GM21515 (cell line): Measurements from ENCODE around the gene NBEA.
"Not testable (repeated sequence)": the region's sequence is repeated elsewhere in the genome, so short reads cannot be mapped to it uniquely, and the experiment has no call there.

ENCODE experiments used
- ATAC-seq: cut with Tn5 transposase; IDR thresholded peaks from one replicate; pipeline ENCODE4 v1.9.1; 2021; ENCODE audit not compliant: unreplicated experiment

NBEA gene

DNA sequence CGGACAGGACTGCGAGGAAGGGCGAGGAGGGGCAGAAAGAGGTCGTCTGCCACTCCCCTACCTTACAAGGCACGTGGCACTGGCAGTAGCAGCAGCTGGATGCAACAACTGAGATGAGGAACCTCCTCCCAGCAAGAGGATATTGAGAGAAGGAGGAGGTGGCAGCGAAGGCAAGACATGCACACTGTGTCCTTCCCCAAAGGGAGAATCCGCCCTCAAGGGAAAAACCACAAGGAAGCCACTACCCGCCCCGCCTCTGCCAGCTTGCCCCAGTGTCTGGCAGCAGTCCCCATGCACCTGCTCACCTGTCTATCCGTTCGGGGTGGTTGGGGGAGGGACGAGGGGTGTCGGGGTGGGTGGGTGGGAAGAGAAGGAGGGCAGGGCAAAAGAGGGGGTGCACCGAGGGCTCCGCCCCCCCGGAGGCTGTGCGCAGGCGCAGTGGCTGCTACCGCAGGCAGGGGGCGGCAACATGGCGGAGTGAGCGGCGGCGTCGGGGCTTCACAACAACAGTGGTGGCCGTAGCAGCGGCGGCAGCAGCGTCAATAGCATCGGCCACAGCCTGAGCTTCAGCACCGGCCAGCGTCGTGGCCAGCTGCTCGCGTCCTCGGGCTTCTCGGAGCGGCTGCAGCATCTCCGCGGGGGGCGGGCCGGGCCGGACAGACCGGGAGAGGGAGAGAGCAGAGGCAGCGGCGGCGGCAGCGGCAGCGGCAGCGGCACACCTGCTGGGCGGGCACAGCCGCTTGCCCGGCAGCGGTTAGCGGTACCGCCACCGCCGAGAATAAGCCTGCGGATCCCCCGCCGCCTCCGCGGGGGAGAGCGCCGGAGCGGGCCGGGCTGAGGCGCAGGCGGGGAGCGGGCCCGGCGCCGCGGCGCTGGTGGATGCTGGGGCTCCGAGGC lies at the start of gene NBEA:
TSS of gene NBEA (plus strand) at position 436 of the 897 bp plus-strand sequence. CDS start 551 bp downstream, outside the sequence.
- peak; percentile 71 for ATAC-seq

DNA sequence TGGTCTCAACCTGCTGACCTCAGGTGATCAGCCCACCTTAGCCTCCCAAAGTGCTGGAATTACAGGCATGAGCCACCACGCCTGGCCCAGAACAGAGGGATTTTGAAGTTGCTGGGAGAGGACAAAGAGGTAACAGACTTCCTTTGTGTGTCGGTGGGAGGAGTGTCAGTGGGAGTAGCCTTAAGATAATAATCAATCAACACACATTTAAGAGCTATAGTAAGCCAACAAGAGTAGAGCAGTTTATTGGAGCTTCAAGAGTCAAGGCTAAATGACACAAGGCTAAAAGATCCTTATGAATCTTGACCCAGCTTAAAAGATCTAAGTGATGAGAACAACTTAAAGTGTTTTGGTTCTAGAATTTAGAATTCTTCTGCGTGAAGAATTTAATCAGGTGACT lies 47.3 kb upstream of the NBEA start:
- no peak for ATAC-seq

- ATAC-seq, result no peak
These were observed 44.9 kb upstream of the NBEA start for GRCh38 chr13:34897220-34897619.

DNA sequence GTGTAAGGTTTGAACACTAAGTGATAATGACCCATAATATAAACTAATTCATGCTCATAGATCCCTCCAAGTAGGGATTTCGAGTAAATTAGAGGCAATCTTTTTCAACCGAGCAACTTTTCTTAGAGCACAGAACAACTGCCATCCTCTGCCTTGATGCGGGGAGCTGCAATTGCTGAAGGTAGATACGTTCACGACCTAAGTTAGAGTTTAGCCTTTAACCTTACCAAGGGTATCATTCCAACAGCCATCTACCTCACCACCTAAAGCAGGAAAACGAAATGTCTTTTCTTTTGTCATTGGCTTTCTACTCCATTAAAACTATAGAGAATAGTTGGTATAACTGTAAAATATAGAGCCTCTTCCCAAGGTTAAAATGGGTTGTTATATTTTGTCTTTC lies 42.2 kb upstream of the NBEA start:
- no peak for ATAC-seq

GRCh38 chr13:34900288-34900739 lies 41.8 kb upstream of the NBEA start:
- no peak for ATAC-seq

DNA sequence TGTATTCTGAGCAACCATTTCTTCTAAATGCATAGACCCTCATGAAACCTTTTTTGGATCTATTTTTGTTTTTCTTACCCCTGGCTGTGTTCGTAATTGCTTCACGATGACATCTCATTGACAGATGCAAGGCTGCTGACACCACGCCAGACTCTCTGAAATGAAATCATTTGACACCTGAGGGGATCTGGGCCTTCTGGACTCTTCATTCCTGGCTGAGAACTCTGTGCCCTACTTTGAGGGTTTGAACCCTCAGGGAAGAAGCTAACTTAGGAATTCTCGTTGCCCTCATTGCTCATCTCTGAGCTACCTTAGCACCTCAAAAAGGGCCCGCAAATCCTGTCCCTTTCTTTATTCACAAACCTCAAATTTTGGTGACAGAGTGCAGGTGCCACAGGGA lies 40.5 kb upstream of the NBEA start:
- ATAC-seq, result no peak

GRCh38 chr13:34911159-34911558 lies 30.9 kb upstream of the NBEA start:
- no peak for ATAC-seq

DNA sequence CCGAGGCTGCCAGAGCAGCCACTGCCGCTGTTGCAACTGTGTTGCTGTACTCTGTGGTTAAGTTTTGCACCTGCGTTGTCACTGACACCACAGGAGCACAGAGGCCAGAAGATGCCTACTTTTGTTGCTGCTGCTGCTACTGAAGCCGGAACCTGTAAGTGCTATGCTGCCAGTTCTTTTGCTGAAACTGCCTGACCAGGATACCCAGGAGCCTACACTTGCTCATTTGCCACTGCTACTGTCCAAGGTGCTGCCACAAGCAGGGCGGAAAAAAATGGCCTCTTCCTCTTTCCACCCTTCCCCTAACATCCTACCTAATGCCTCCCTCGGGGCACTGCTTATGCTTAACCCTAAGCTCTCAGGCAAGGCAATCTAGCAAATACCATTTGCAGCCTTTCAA lies 29.0 kb upstream of the NBEA start:
- no peak for ATAC-seq

GRCh38 chr13:34914416-34914815 lies 27.7 kb upstream of the NBEA start:
- ATAC-seq, result no peak

GRCh38 chr13:34926508-34926907 lies 15.6 kb upstream of the NBEA start:
- no peak for ATAC-seq

- ATAC-seq, result not testable (repeated sequence)
These were observed 13.4 kb upstream of the NBEA start for GRCh38 chr13:34928676-34929075.

DNA sequence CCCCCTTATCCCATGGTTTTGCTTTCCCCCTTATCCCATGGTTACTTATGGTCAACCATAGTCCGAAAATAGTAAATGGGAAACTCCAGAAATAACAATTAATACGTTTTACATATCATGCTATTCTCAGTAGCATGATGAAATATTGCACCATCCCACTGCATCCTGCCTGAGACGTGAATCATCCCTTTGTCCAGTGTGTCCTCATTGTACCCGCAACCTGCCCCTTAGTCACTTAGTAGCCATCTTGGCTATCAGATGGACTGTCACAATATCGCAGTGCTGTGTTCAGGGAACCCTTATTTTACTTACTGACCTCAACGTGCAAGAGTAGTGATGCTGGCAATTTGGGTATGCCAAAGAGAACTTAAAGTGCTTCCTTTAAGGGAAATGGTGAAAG lies 10.5 kb upstream of the NBEA start:
- no peak for ATAC-seq

DNA sequence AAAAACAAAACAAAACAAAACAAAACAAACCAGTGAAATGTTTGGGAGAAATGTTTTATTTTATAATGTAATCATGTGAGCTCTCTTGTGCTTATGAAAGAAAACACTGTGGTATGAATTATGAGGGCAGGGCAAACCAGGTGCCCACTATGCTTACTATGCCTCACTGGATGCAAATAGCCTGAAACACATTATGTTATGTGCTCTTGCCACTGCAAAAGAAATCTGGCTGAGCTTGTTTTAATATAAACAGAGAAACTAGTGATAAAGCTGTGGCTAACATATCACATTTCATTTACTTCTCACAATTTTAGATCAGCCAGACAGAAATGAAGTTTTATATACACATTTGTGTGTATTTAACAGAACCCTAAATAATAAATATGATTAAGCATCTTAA lies 8.7 kb upstream of the NBEA start:
- no peak for ATAC-seq

- no peak for ATAC-seq
These were observed 8.3 kb upstream of the NBEA start for GRCh38 chr13:34933786-34934185.

DNA sequence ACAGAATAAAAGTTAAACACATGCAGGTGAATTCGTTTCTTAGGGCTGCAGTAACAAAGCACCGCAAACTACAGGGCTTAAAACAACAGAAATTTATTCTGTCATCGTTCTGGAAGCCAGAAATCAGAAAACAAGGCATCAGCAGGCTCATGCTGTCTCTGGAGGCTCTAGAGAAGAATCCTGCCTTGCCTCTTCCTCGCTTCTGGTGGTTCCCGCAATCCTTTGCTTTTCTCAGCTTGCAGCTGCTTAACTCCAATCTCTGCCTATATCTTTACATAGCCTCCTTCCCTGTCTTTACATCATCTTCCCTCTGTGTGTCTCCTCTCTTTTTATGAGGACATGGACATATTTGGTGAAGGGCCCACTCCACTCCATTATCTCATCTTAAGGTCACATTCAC lies 6.2 kb upstream of the NBEA start:
- ATAC-seq, result no peak

- ATAC-seq, result no peak
These were observed 2.3 kb upstream of the NBEA start for GRCh38 chr13:34939771-34940170.

GRCh38 chr13:34941436-34941834 lies 635 bp upstream of the NBEA start:
- no peak for ATAC-seq

GRCh38 chr13:34942732-34943435 lies 814 bp downstream of the NBEA start:
- peak; percentile 7 for ATAC-seq

DNA sequence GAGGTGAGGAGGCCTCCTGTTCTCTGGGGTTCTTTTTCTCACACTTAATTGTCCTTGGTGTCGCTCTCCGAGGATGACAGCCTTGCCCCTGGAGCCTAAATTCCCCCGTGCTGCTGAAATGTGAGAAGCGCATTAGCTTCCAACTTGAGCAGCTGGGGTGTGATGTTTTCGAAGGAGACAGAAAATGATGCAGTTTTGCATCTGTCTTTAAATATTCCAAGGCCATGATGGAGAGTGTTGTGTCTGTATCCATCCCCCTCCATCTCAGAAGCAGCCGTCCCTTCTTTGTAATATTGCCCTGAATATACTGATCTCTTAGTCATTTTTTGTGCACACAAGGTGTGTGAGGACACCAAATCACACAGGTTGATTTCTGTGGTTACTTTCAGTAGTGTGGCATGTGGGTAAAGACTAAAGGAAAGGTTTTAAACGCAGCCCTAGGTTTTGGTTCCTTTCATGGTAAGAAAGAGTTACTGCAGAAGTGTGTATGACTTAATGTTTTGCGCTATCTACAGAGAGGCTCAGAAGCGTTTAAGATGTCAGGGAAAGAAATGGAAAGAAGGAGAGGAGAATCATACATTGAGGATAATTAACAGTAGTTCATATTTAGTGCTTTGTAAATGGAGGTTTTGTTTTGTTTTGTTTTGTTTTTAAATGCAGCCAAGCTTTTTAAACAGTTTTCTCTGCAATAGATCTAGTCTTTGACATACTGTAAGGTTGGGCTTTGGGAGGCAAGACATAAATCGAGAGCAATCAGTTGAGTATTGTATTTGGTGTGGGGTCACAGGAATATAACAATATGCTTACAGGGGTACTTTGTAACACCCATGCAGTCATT lies 1.6 kb downstream of the NBEA start:
- no peak for ATAC-seq

DNA sequence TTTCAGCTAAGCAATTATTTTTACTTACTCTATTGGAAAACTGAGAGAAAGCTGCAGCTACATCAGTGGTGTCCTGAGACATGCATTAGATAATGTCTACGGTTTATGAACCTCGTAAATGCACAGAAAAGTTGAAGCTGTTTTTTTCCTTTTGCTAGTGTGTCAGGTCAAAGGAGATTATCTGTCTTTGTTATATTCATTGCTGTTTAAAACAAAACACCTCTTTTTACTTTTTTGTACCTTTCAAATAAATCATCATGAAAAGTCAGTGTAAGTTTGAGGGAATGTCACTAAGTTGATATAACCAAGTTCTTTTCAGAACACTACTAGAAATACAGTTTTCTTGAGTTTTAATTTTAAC lies 2.2 kb downstream of the NBEA start:
- no peak for ATAC-seq

DNA sequence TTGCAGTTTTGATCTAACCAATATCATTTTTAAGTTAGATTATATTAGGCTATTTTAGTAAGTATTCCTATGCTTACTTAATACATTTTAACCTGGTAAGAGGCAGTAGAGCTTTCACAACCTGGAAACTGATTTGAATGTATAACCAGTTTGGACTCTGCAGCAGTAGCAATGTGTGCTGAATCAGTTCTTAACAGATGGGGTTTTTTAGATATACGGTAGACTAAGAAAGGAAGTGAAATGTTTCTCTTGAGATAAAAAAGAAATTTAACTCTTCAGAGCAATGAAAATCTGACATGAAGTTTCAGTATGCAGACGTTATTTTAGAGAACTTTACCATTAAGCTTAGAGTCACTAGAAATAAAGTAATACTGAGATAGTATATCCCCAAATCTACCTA lies 2.7 kb downstream of the NBEA start:
- ATAC-seq, result no peak
